H4 (cell line): ENCODE data around the gene DRG2. TPM values are rescaled to one million over a fixed set of nuclear protein-coding genes. Genes with fewer than 3 reads are reported as not detected.
A peak's percentile ranks its signal among the peaks of the same experiment; 100 is the strongest.

ENCODE experiments used
- DNase-seq: peaks from one replicate; pipeline ENCODE4 v3.0.0-alpha.2; 2015; ENCODE audit warnings: low spot score
- total RNA-seq: library from RNA; depleted of rRNA; stranded (reverse); fragments of >200 nt; shearing (Covaris generic); gene quantifications from 2 replicates; pipeline ENCODE4 v1.2.3, GENCODE V29; 2014; rRNA removed

The DRG2 gene, protein sequence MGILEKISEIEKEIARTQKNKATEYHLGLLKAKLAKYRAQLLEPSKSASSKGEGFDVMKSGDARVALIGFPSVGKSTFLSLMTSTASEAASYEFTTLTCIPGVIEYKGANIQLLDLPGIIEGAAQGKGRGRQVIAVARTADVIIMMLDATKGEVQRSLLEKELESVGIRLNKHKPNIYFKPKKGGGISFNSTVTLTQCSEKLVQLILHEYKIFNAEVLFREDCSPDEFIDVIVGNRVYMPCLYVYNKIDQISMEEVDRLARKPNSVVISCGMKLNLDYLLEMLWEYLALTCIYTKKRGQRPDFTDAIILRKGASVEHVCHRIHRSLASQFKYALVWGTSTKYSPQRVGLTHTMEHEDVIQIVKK
- 46.6 and 61.5 TPM in 2 replicates for total RNA-seq

DNA sequence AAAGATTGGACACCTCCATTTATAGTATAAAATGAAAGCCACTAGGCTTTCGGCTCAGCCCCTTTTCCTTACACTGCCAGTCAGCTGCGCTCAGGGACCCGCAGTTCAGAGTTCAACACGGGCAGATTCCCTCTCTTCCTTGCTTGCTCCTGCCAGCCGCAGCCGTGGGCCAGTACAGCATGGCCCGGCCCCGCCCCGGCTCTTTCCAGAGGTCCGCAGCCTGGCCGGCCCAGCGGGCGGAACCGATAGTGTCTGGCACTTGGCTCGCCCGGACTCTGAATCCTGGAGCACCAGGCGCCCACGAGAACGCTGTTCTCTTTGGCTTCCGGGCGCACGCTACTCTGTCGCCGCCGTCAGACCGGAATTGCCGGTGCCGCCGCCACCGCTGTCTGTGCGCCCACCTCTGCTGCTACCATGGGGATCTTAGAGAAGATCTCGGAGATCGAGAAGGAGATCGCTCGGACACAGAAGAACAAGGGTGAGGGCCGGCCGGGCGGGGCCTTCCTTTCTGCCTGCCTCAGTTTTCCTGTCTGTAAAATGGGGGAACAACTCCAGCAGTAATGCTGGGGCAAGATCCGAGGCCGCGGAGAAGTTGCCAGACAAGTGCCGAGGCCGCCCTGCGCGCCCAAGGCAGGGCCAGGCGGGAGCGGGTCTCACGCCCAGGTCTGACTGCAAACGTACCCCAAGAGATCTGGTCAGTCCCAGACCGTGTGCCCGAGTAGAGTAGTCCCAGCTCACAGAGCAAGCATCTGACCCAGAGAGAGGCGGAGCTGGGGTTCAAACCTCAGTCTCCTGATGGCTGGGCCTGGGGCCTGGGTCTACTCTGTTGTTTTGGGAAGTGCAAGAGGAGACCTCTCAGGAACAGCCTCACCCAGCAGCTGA, at the start of gene DRG2:
Gene DRG2, plus strand, starts transcription at position 339 of the 882 bp plus-strand sequence. Its CDS starts 76 bp downstream, at position 415.
- DNase-seq: peak; percentile 80

GRCh38 chr17:18038149-18038850, 49.4 kb upstream of the DRG2 start:
- no peak for DNase-seq

GRCh38 chr17:18038861-18039534, 48.8 kb upstream of the DRG2 start, which contains the start of the genes ATPAF2 and GID4:
Gene ATPAF2, minus strand, starts transcription at chr17:18039168. Its CDS starts 155 bp downstream, at chr17:18039013.
Gene GID4, plus strand, starts transcription at chr17:18039408. Its CDS starts 57 bp downstream, at chr17:18039465.
- peak; percentile 97 for DNase-seq

GRCh38 chr17:18039535-18040260, 48.0 kb upstream of the DRG2 start:
- no peak for DNase-seq

- no peak for DNase-seq
These were observed 47.4 kb upstream of the DRG2 start for GRCh38 chr17:18040261-18040858.

- DNase-seq: no peak
These were observed 46.0 kb upstream of the DRG2 start for GRCh38 chr17:18041776-18042175.

DNA sequence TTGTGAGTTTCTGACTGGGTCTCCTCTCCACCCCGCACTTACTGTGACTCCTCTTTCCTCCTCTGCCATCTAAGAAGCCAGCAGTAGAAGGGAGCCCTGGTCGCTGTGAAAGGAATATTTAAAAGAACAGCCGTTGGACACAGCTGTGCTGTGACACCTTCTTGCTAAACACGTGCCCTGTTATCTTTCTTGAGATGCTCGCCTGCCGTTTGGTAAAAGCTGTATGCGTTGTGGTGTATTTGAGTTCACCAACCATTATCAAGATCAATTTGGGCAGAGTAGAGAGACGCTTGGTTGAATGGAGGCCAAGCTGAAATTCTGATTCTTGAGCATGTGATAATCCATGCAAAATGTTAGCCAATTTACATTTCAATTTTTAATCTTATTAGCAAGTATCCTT, 44.8 kb upstream of the DRG2 start:
- no peak for DNase-seq

DNA sequence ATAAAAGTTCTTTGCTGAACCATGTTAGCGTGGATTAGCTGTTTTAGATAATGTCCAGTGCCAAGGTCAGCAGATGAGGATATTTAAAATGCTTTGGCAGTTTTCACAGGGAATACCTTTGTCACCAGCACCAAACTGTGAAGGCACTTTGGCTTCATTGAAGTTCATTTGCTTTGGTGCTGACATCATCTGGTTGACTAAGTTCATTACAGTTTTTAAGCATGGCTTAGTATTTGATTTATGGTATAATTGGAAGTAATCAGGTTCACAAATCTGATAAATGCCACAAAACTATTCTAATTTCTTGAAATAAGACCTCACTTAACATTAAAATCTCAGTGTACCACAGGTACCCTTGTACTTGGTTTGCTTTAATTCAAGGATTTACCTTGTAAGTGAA, 44.3 kb upstream of the DRG2 start:
- no peak for DNase-seq

- no peak for DNase-seq
These were observed 43.1 kb upstream of the DRG2 start for GRCh38 chr17:18044609-18045008.

GRCh38 chr17:18045691-18046350, 41.9 kb upstream of the DRG2 start:
- DNase-seq: no peak

DNA sequence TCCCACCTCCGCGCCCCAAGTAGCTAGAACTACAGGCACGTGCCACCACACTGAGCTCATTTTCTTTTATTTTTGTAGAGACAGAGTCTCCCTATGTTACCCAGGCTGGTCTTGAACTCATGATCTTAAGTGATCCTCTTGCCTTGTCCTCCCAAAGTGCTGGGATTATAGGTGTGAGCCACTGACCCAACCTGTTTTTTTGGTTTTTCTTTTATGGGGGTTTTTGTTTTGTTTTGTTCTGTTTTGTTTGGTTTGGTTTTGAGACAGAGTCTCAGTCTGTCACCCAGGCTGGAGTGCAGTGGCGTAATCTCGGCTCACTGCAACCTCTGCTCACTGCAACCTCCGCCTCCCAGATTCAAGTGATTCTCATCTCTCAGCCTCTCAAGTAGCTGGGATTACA, 32.2 kb upstream of the DRG2 start:
- DNase-seq: no peak

GRCh38 chr17:18056214-18056613, 31.5 kb upstream of the DRG2 start:
- DNase-seq: no peak

GRCh38 chr17:18059283-18059682, 28.5 kb upstream of the DRG2 start:
- DNase-seq: no peak

- no peak for DNase-seq
These were observed 23.7 kb upstream of the DRG2 start for GRCh38 chr17:18064053-18064452.

DNA sequence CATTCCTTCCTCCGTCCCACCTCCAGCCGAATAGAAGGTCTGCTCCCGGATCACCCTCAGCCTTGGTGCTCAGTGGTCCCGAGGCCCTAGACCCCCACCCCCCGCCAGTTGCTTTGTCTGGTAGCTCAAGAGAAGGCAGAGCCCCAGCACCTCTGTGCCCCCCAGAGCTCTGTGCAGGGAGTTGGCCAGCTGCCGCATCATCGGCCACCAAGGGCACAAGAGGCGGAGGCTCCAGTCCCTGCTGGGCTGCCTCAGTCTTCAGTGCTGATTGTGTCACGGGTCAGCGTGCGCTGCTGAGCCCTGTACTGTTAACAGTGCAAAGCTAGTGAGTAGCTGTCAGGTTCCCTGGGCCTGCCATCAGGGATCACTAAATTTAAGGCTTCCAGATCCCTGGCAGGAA, 22.2 kb upstream of the DRG2 start:
- DNase-seq: no peak

GRCh38 chr17:18066866-18067265, 20.9 kb upstream of the DRG2 start:
- DNase-seq: no peak

DNA sequence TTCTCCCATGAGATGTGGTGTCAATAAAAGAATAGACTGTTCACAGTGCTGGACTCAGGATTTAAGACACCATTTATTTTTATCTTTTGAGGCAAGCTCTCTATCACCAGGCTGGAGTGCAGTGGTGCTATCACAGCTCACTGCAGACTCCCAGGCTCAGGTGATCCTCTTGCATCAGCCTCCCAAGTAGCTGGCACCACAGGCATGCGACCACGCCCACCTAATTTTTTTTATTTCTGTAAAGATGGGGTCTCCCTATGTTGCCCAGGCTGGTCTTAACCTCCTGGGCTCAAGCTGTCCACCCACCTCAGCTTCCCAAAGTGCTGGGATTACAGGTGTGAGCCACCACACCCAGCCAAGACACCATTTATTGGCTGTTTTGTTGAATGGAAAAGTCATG, 18.6 kb upstream of the DRG2 start:
- DNase-seq: no peak

DNA sequence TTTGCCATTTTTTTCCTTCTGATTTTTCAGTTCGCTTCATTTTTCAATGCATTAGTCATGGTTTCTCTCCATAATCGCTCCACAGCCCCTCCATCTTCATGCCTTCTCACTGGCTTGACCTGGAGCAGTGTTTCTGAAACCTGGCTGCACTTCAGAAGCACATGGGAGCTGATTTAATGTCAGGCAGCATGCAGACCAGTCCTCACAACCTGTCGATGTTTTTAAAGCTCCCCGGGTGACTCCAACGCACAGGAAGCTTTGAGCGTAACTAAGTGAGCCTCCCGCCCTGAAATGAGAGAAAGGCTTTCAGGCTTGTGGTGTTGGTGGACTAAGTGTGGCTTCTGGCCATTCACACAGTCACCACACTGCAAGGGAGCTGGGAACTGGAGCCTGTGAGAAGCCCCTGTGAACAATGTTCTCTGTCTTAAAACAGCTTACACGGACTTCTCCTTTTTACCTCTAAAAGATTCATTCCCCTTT, 16.8 kb upstream of the DRG2 start:
- DNase-seq: no peak

- no peak for DNase-seq
These were observed 16.0 kb upstream of the DRG2 start for GRCh38 chr17:18071751-18072150.
